Right atrium auricular region (tissue), 2 donors: ENCODE measurements around the gene LRRC63. TPM values are rescaled to one million over a fixed set of nuclear protein-coding genes. Genes with fewer than 3 reads are reported as not detected.

ENCODE experiments used
- DNase-seq: peaks from one replicate; pipeline ENCODE4 v3.0.0-alpha.2; 2019; ENCODE audit warnings: low spot score
- H3K27ac ChIP-seq, 2 donors: fragments of 200-600 bp; sonication (generic); 1 replicate in 1 of 2; 2 replicates in 1 of 2; pipeline ENCODE4 v1.5.1; 2016 to 2019
- H3K27me3 ChIP-seq, 2 donors: fragments of 200-600 bp; sonication (generic); one replicate each; pipeline versions ENCODE4 v1.5.1 to v1.6.0; 2017 to 2019
- H3K36me3 ChIP-seq: fragments of 200-600 bp; sonication (generic); one replicate; pipeline ENCODE4 v1.5.1; 2016
- H3K4me1 ChIP-seq, 2 donors: fragments of 200-600 bp; sonication (generic); one replicate each; pipeline versions ENCODE4 v1.5.1 to v1.6.0; 2017 to 2019
- H3K4me3 ChIP-seq, 2 donors: fragments of 200-600 bp; sonication (generic); 1 replicate in 1 of 2; 2 replicates in 1 of 2; pipeline ENCODE4 v1.5.1; 2017 to 2019; ENCODE audit warnings: mild to moderate bottlenecking in 1 of 2, moderate library complexity in 1 of 2
- H3K9me3 ChIP-seq, 2 donors: fragments of 200-600 bp; sonication (generic); one replicate each; pipeline ENCODE4 v1.5.1; 2019
- CTCF ChIP-seq, 2 donors: fragments of 200-600 bp; sonication (generic); IDR thresholded peaks; one replicate each; pipeline ENCODE4 v1.5.1; 2019; ENCODE audit warnings: antibody characterized with exemption in 2 of 2
- total RNA-seq, 2 donors: library from RNA; depleted of rRNA; stranded (reverse); fragments of >200 nt; gene quantifications; one replicate each; pipeline ENCODE4 v1.1.0, GENCODE V29; 2016

The LRRC63 gene
- total RNA-seq, 2 donors from 2014 or later, result not detected

- H3K27ac ChIP-seq, result peak overlapping the region in 1 of 2 donors; percentile 12
- no peaks in the 10 kb centered on the region for H3K36me3 ChIP-seq
- no peak for TF ChIP-seq CTCF (IDR thresholded peaks at IDR 0.05)
- no peak for DNase-seq
- peaks cover 0 to 16% of the 10 kb centered on the region in 2 donors for H3K4me1 ChIP-seq
- H3K4me3 ChIP-seq, result no peak overlapping the region
- H3K9me3 ChIP-seq, result peaks cover 0 to 5% of the 10 kb centered on the region in 2 donors
- no peaks in the 10 kb centered on the region for H3K27me3 ChIP-seq
These were observed 84.5 kb downstream of the LRRC63 start for GRCh38 chr13:46296115-46296822.

GRCh38 chr13:46296921-46297320 lies 85.2 kb downstream of the LRRC63 start:
- no peak for TF ChIP-seq CTCF (IDR thresholded peaks at IDR 0.05)
- H3K4me3 ChIP-seq, result no peak overlapping the region
- H3K4me1 ChIP-seq, result peaks cover 0 to 16% of the 10 kb centered on the region in 2 donors
- peaks cover 0 to 12% of the 10 kb centered on the region in 2 donors for H3K9me3 ChIP-seq
- H3K27ac ChIP-seq, result no peak overlapping the region
- no peaks in the 10 kb centered on the region for H3K36me3 ChIP-seq
- DNase-seq, result no peak
- H3K27me3 ChIP-seq, result no peaks in the 10 kb centered on the region

GRCh38 chr13:46297361-46297811 lies 85.7 kb downstream of the LRRC63 start:
- Histone ChIP-seq H3K4me1 (peaks cover 0 to 16% of the 10 kb centered on the region in 2 donors), H3K4me3 (no peak overlapping the region), H3K9me3 (peaks cover 0 to 16% of the 10 kb centered on the region in 2 donors), H3K27me3 (no peaks in the 10 kb centered on the region), H3K27ac (no peak overlapping the region), H3K36me3 (no peaks in the 10 kb centered on the region)
- DNase-seq, result no peak
- no peak for TF ChIP-seq CTCF (IDR thresholded peaks at IDR 0.05)

GRCh38 chr13:46303742-46304385 lies 92.1 kb downstream of the LRRC63 start:
- Histone ChIP-seq H3K27ac (no peak overlapping the region), H3K9me3 (peaks cover 0 to 23% of the 10 kb centered on the region in 2 donors), H3K27me3 (no peaks in the 10 kb centered on the region), H3K4me1 (no peaks in the 10 kb centered on the region), H3K36me3 (no peaks in the 10 kb centered on the region), H3K4me3 (no peak overlapping the region)
- TF ChIP-seq CTCF (IDR thresholded peaks at IDR 0.05), result no peak
- no peak for DNase-seq

GRCh38 chr13:46304546-46304945 lies 92.8 kb downstream of the LRRC63 start:
- Histone ChIP-seq H3K4me3 (no peak overlapping the region), H3K27ac (no peak overlapping the region), H3K36me3 (no peaks in the 10 kb centered on the region), H3K4me1 (no peaks in the 10 kb centered on the region), H3K27me3 (no peaks in the 10 kb centered on the region), H3K9me3 (peaks cover 0 to 22% of the 10 kb centered on the region in 2 donors)
- no peak for TF ChIP-seq CTCF (IDR thresholded peaks at IDR 0.05)
- DNase-seq, result no peak
